Activated T-helper 17 cell treated with anti-CD3 and anti-CD28 coated beads, Interleukin-2, amount 50 U/mL, for 72 hours (primary cell): ENCODE data around the gene RGL2. TPM values are rescaled to one million over a fixed set of nuclear protein-coding genes. Genes with fewer than 3 reads are reported as not detected.
A peak's percentile ranks its signal among the peaks of the same experiment; 100 is the strongest.

ENCODE experiments used
- ATAC-seq: fragments of 150-1000 bp; cut with Tn5 transposase; replicated peaks from 2 replicates; pipeline ENCODE4 v1.10.0; 2021; ENCODE audit warnings: mild to moderate bottlenecking, moderate library complexity
- H3K27ac Mint-ChIP-seq: one replicate; pipeline ENCODE4 v1.8.0; 2022; ENCODE audit warnings: mixed read lengths
- H3K27me3 Mint-ChIP-seq: one replicate; pipeline ENCODE4 v1.8.0; 2022; ENCODE audit warnings: mixed read lengths
- H3K36me3 Mint-ChIP-seq: one replicate; pipeline ENCODE4 v1.8.0; 2022; ENCODE audit warnings: low read depth, mild to moderate bottlenecking, mixed read lengths
- H3K4me1 Mint-ChIP-seq: one replicate; pipeline ENCODE4 v1.8.0; 2022; ENCODE audit warnings: mixed read lengths
- H3K4me3 Mint-ChIP-seq: one replicate; pipeline ENCODE4 v1.8.0; 2022; ENCODE audit warnings: mild to moderate bottlenecking, mixed read lengths
- H3K9me3 Mint-ChIP-seq: one replicate; pipeline ENCODE4 v1.8.0; 2022; ENCODE audit warnings: mixed read lengths
- total RNA-seq, 2 donors: library from RNA; stranded (reverse); gene quantifications; one replicate each; pipeline ENCODE4 v1.2.3, GENCODE V29; 2022

The RGL2 gene
- total RNA-seq, 2 donors from 2014 or later, result 37.7 to 73.4 TPM

DNA sequence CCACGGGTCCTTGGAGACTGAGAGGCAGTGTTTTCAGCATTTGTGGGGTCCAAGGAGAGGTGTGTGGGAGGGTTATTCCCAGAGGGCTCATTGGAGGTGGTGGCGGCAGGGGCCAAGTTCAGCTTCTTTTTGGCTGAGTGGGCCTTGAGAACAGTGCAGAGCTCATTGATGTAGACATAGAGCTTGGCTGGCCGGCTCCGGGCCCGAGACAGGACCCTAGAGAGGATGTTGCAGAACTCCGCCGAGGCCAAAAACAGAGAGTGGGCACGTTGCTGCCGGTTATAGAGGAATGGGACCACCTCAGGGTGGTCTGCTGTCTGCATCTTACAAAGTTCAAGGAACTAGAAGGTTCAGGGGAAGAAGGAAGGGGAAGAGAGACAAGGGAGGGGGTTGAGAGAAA lies 22.5 kb upstream of the RGL2 start:
- no peak for ATAC-seq
- Mint-ChIP-seq H3K27me3 (no peaks in the 10 kb centered on the region), H3K27ac (peak overlapping the region; percentile 97), H3K36me3 (peaks cover 57% of the 10 kb centered on the region), H3K4me3 (peak overlapping the region; percentile 96), H3K9me3 (no peaks in the 10 kb centered on the region), H3K4me1 (peaks cover 51% of the 10 kb centered on the region)

DNA sequence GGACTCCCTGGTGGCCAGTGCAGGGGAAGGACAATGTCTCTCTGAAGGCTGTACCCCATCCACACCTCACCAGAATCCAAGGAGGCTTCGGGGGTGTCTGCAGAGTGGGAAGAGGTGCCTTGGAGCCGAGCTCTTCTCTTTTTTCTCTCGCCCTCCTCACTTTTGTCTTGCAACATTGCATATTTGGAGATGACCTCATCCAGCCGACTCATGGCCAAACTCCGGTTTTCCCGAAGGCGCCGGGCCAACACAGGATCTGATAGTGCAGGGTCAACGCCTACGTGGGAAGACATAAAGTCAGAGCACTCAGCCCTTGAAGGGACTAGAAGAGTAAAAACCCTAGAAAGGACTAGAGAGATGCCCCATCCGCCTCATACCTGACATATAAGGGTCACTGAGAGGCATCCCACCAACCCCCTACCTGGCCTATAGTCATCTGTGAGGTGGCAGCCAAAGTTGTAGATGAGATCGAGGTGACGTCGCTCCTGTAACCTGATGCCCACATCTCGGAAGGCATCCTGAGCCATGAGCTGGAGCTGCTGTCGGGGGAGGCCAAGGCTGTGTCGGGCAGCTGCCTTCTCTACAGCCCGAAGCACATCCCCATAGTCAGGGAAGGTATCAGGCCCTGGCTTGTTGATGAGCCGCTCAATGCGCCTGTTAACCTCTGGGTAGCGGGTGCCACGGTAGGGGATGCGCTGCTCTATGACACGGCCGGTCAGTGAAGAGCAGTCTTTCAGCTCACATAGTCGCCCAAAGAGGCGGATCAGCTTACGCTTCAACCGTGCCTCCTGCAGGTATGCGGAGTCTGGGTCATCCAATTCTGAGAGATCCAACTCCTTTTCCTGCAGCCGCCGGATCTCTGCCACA lies 21.8 kb upstream of the RGL2 start:
- peaks cover 51% of the 10 kb centered on the region for H3K4me1 Mint-ChIP-seq
- no peaks in the 10 kb centered on the region for H3K9me3 Mint-ChIP-seq
- H3K4me3 Mint-ChIP-seq, result peak overlapping the region; percentile 96
- H3K27ac Mint-ChIP-seq, result peak overlapping the region; percentile 97
- H3K27me3 Mint-ChIP-seq, result no peaks in the 10 kb centered on the region
- H3K36me3 Mint-ChIP-seq, result peaks cover 57% of the 10 kb centered on the region
- no peak for ATAC-seq

GRCh38 chr6:33319939-33320314 lies 21.2 kb upstream of the RGL2 start:
- ATAC-seq, result no peak
- peak overlapping the region; percentile 90 for H3K27ac Mint-ChIP-seq
- no peaks in the 10 kb centered on the region for H3K27me3 Mint-ChIP-seq
- H3K36me3 Mint-ChIP-seq, result peaks cover 57% of the 10 kb centered on the region
- no peaks in the 10 kb centered on the region for H3K9me3 Mint-ChIP-seq
- peak overlapping the region; percentile 96 for H3K4me3 Mint-ChIP-seq
- peaks cover 51% of the 10 kb centered on the region for H3K4me1 Mint-ChIP-seq

GRCh38 chr6:33318426-33319073 lies 19.8 kb upstream of the RGL2 start:
- peaks cover 55% of the 10 kb centered on the region for H3K4me1 Mint-ChIP-seq
- H3K27me3 Mint-ChIP-seq, result no peaks in the 10 kb centered on the region
- no peaks in the 10 kb centered on the region for H3K9me3 Mint-ChIP-seq
- H3K36me3 Mint-ChIP-seq, result peaks cover 66% of the 10 kb centered on the region
- H3K4me3 Mint-ChIP-seq, result peak overlapping the region; percentile 96
- no peak for ATAC-seq
- H3K27ac Mint-ChIP-seq, result peak overlapping the region; percentile 90

GRCh38 chr6:33317669-33318425 lies 19.1 kb upstream of the RGL2 start, which contains the start of gene ZBTB22:
TSS of gene ZBTB22 (minus strand) at chr6:33317744. CDS start at chr6:33316916, 828 bp downstream.
- ATAC-seq, result peak; percentile 74
- H3K27me3 Mint-ChIP-seq, result no peaks in the 10 kb centered on the region
- H3K27ac Mint-ChIP-seq, result peak within 1 kb of the TSS; percentile 90
- H3K4me1 Mint-ChIP-seq, result peaks cover 54% of the 10 kb centered on the region
- peaks cover 70% of the 10 kb centered on the region for H3K36me3 Mint-ChIP-seq
- no peaks in the 10 kb centered on the region for H3K9me3 Mint-ChIP-seq
- H3K4me3 Mint-ChIP-seq, result peak within 1 kb of the TSS; percentile 96

DNA sequence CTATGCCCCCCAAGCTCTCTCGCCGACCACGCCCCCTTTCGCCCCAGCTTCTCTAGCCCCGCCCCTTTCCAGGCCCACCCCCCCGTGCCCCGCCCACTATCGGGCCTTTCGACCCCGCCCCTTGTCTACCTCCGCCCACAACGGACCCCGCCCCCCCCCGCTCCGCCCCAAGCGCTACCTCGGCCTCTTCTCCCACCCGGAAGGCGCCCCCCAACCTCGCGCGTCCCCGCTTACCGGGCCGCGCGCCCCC lies 18.6 kb upstream of the RGL2 start:
- Mint-ChIP-seq H3K36me3 (peaks cover 70% of the 10 kb centered on the region), H3K27ac (peak overlapping the region; percentile 90), H3K27me3 (no peaks in the 10 kb centered on the region), H3K4me1 (peaks cover 54% of the 10 kb centered on the region), H3K9me3 (no peaks in the 10 kb centered on the region), H3K4me3 (peak overlapping the region; percentile 96)
- no peak for ATAC-seq

- Mint-ChIP-seq H3K4me3 (peak overlapping the region; percentile 96), H3K36me3 (peaks cover 70% of the 10 kb centered on the region), H3K4me1 (peaks cover 49% of the 10 kb centered on the region), H3K27ac (peak overlapping the region; percentile 90), H3K9me3 (no peaks in the 10 kb centered on the region), H3K27me3 (no peaks in the 10 kb centered on the region)
- no peak for ATAC-seq
Measured at GRCh38 chr6:33316603-33317418, 18.1 kb upstream of the RGL2 start.

DNA sequence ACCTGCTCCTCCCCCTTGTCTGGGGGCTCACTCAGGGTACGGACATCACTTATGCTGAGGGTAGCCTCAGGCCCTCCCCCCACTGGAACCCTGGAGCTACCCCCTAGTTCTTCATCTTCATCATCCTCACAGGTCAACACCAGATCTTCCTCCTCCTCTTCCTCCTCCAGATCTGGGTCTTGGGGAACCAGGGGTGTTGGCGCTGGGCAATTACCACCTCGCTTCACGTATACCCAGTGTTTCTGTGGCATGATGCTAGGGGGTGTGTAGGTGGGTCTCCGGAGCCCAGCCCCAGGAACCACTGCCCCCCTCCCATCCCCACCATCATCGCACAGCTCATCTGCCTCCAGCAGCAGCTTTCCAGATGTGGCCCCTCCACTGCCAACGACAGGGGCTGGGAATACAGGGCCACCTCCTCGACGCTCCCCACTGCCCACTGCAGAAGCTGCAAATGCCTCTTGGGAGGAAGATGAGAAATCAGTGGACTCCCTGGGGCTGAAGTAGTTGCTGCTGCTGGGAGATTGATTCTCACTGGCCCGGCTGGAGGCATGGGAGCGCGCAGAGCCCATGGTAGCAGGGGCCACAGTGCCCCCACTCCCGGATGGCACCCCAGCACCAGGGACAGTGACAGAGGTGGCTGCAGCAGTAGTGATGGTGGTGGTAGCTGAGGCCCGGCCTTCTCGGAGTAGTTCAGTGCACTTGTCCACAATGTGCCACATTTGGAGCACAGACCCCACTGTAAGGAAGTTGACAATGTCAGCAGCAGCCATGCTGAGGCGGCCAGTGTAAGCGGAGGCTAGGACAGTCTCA lies 17.3 kb upstream of the RGL2 start:
- Mint-ChIP-seq H3K4me3 (peak overlapping the region; percentile 96), H3K36me3 (peaks cover 70% of the 10 kb centered on the region), H3K27ac (peak overlapping the region; percentile 47), H3K4me1 (peaks cover 46% of the 10 kb centered on the region), H3K27me3 (no peaks in the 10 kb centered on the region), H3K9me3 (no peaks in the 10 kb centered on the region)
- ATAC-seq, result no peak

GRCh38 chr6:33314943-33315792 lies 16.4 kb upstream of the RGL2 start:
- H3K36me3 Mint-ChIP-seq, result peaks cover 70% of the 10 kb centered on the region

GRCh38 chr6:33314515-33314942 lies 15.8 kb upstream of the RGL2 start:
- no peaks in the 10 kb centered on the region for H3K27me3 Mint-ChIP-seq
- H3K36me3 Mint-ChIP-seq, result peaks cover 70% of the 10 kb centered on the region
- H3K4me1 Mint-ChIP-seq, result peaks cover 34% of the 10 kb centered on the region
- peak overlapping the region; percentile 96 for H3K4me3 Mint-ChIP-seq
- peak overlapping the region; percentile 95 for H3K27ac Mint-ChIP-seq
- peak; percentile 41 for ATAC-seq
- H3K9me3 Mint-ChIP-seq, result no peaks in the 10 kb centered on the region

More at GRCh38 chr6:33314943-33315792, 16.4 kb upstream of the RGL2 start:
- H3K27me3 Mint-ChIP-seq, result no peaks in the 10 kb centered on the region
- peaks cover 40% of the 10 kb centered on the region for H3K4me1 Mint-ChIP-seq
- peak overlapping the region; percentile 96 for H3K4me3 Mint-ChIP-seq
- H3K27ac Mint-ChIP-seq, result peak overlapping the region; percentile 95
- ATAC-seq, result no peak
- no peaks in the 10 kb centered on the region for H3K9me3 Mint-ChIP-seq

DNA sequence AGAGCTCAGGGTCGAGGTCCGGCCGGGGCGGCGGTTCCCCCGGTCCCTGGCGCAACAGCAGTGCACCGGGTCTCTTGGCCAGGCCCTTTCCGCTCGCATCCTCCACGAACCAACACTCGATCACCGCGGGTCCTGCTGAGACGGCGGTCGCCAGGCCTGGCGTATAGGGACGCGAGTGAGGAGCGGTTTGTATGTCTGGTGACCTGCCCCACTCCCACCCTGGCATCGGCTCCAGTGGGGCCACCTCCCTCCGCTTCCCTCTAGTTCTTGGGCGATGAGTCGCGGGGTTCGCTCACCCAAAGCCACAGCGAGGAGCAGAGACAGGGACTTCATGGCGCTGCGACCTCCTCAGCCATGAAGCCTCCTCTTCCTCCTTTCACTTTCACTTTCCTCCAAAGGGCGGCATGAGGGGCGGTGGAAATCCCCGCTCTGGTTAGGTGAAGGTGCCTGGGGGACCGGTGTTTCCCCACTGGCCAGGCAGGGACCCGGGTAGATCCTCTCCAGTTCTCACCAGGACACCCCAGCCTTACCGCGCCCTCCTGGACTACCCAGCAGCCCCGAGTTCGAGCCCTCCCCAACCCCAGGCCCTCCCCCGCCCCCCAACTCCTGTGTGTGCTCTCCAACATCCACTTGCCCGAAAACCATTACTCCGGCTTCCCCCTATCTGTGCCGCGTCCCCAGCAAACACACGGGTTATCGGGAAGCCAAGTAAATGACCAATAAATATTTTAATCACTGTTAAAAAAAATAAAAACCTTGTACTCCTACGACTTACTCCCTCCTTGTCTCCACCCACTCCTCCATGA lies 15.2 kb upstream of the RGL2 start, which contains the start of gene TAPBP:
Gene TAPBP, minus strand, starts transcription at position 370 of the 806 bp plus-strand sequence. Its CDS starts 37 bp downstream, at position 333.
- Mint-ChIP-seq H3K4me1 (peaks cover 28% of the 10 kb centered on the region), H3K9me3 (no peaks in the 10 kb centered on the region), H3K36me3 (peaks cover 68% of the 10 kb centered on the region), H3K27ac (peak within 1 kb of the TSS; percentile 95), H3K27me3 (no peaks in the 10 kb centered on the region), H3K4me3 (peak within 1 kb of the TSS; percentile 96)
- ATAC-seq, result peak; percentile 54
